ENCODE measurements around the gene SLC25A34. TPM values are rescaled to one million over a fixed set of nuclear protein-coding genes. Genes with fewer than 3 reads are reported as not detected.

Gene SLC25A34
- total RNA-seq, 4 donors from 2014 or later: 0.38 to 1.8 (median 0.99) TPM

- H3K4me3 ChIP-seq (ENCODE audit: low read depth, poor library complexity, severe bottlenecking): no peak overlapping the region
- WGBS, 2 donors: 48 to 49% methylated on average over 10 of the region's 10 CpGs
- intact Hi-C loops (cut with DNase I; ENCODE audit: low total_unique reads): no loop called here
- no peak for DNase-seq (ENCODE audit: low spot score in 2 of 2)
- TF ChIP-seq POLR2A (IDR thresholded peaks at IDR 0.05): no peak
- TF ChIP-seq, protein P1, sequence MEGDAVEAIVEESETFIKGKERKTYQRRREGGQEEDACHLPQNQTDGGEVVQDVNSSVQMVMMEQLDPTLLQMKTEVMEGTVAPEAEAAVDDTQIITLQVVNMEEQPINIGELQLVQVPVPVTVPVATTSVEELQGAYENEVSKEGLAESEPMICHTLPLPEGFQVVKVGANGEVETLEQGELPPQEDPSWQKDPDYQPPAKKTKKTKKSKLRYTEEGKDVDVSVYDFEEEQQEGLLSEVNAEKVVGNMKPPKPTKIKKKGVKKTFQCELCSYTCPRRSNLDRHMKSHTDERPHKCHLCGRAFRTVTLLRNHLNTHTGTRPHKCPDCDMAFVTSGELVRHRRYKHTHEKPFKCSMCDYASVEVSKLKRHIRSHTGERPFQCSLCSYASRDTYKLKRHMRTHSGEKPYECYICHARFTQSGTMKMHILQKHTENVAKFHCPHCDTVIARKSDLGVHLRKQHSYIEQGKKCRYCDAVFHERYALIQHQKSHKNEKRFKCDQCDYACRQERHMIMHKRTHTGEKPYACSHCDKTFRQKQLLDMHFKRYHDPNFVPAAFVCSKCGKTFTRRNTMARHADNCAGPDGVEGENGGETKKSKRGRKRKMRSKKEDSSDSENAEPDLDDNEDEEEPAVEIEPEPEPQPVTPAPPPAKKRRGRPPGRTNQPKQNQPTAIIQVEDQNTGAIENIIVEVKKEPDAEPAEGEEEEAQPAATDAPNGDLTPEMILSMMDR (IDR thresholded peaks at IDR 0.05): no peak
These were observed 50.5 kb downstream of the SLC25A34 start for GRCh38 chr1:15786581-15786980.

DNA sequence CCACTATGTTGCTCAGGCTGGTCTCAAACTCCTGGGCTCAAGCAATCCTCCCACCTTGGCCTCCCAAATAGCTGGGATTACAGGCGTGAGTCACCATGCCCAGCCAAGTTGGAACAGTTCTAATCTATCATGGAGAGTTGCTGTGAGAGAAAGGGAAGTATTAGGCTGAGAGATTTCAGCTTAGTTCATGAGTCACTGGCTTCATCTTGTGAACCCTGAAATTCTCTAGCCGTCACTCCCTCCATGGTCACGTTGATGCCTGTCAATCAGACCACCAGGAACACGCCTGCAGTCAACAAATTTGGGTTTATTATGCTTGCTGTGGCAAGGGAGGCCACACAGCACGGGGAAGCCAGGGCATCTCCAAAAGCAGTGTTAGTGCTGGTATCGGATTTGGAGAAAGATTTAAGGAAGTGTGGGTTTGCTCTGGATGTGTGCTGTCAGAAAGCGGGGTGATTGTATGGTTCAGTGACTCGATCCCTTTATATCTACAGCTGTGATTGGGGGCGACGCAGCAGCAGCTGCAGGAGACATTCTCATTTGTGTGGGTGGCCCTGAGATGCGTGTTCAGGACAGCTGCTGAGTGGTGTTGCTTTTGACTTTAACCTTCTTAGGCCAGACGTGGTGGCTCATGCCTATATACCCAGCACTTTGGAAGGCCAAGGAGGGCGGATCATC lies 52.7 kb downstream of the SLC25A34 start:
- TF ChIP-seq, protein P1 (IDR thresholded peaks at IDR 0.05): no peak
- no peak for TF ChIP-seq POLR2A (IDR thresholded peaks at IDR 0.05)
- intact Hi-C loops (cut with DNase I; ENCODE audit: low total_unique reads): no loop called here
- DNase-seq (ENCODE audit: low spot score in 2 of 2): no peak
- 72 to 80% methylated on average over 13 of the region's 13 CpGs for WGBS, 2 donors
- no peak overlapping the region for H3K4me3 ChIP-seq (ENCODE audit: low read depth, poor library complexity, severe bottlenecking)

Other genes with a start within 250 kb of the SLC25A34 start
- gene CASP9, start 212.0 kb upstream of the SLC25A34 start, total RNA-seq: 1 to 10 TPM; 4.9 to 8.5 (median 6.5) TPM
- gene DNAJC16, start 209.4 kb upstream of the SLC25A34 start, total RNA-seq: 10 to 100 TPM; 14.3 to 20.0 (median 19.7) TPM
- gene AGMAT, start 151.2 kb upstream of the SLC25A34 start, total RNA-seq: under 1 TPM in 1 of 4 donors, not detected in 3; 0.54 TPM
- 10 to 100 TPM; 23.7 to 58.6 (median 37.0) TPM for gene DDI2, start 118.8 kb upstream of the SLC25A34 start, total RNA-seq
- gene PLEKHM2, start 51.9 kb upstream of the SLC25A34 start, total RNA-seq: 10 to 100 TPM; 55.5 to 98.7 (median 61.9) TPM
- not detected for gene TMEM82, start 6.2 kb downstream of the SLC25A34 start, total RNA-seq
- 10 to 100 TPM; 11.5 to 41.7 (median 17.7) TPM for gene FBLIM1, start 22.5 kb downstream of the SLC25A34 start, total RNA-seq
- gene UQCRHL, start 71.4 kb downstream of the SLC25A34 start, total RNA-seq: 1 to 10 TPM in 2 of 4 donors, under 1 TPM in 2; 0.62 to 1.4 (median 0.94) TPM
- gene SPEN, start 111.4 kb downstream of the SLC25A34 start, total RNA-seq: 10 to 100 TPM; 41.4 to 63.6 (median 42.9) TPM
- gene ZBTB17, start 239.8 kb downstream of the SLC25A34 start, total RNA-seq: 10 to 100 TPM; 25.9 to 42.4 (median 29.3) TPM

All from lower leg skin (tissue), 4 donors.